Central memory CD8-positive, alpha-beta T cell (primary cell): ENCODE measurements around the gene ATF7IP.

ENCODE experiments used
- ATAC-seq: fragments of 150-1000 bp; cut with Tn5 transposase; replicated peaks from 2 replicates; pipeline ENCODE4 v1.10.0; 2022; ENCODE audit warnings: mild to moderate bottlenecking, moderate FRiP score, moderate number of reproducible peaks; ENCODE audit not compliant: poor library complexity, severe bottlenecking; ENCODE audit errors: extremely low read depth
- DNase-seq, 2 donors: peaks; one replicate each; pipeline ENCODE4 v3.0.0; 2021; ENCODE audit warnings: low spot score in 2 of 2
- H3K27ac Mint-ChIP-seq: one replicate; pipeline ENCODE4 v1.8.0; 2022; ENCODE audit warnings: low read depth, mild to moderate bottlenecking, moderate library complexity, mixed read lengths
- H3K27me3 Mint-ChIP-seq: one replicate; pipeline ENCODE4 v1.8.0; 2022; ENCODE audit warnings: mixed read lengths
- H3K36me3 Mint-ChIP-seq: one replicate; pipeline ENCODE4 v1.8.0; 2022; ENCODE audit warnings: mild to moderate bottlenecking, moderate library complexity, mixed read lengths; ENCODE audit not compliant: insufficient read depth
- H3K4me1 Mint-ChIP-seq: one replicate; pipeline ENCODE4 v1.8.0; 2022; ENCODE audit warnings: mixed read lengths
- H3K4me3 Mint-ChIP-seq: one replicate; pipeline ENCODE4 v1.8.0; 2022; ENCODE audit warnings: mild to moderate bottlenecking, moderate library complexity, mixed read lengths
- H3K9me3 Mint-ChIP-seq: one replicate; pipeline ENCODE4 v1.8.0; 2022; ENCODE audit warnings: mixed read lengths

Gene ATF7IP

DNA sequence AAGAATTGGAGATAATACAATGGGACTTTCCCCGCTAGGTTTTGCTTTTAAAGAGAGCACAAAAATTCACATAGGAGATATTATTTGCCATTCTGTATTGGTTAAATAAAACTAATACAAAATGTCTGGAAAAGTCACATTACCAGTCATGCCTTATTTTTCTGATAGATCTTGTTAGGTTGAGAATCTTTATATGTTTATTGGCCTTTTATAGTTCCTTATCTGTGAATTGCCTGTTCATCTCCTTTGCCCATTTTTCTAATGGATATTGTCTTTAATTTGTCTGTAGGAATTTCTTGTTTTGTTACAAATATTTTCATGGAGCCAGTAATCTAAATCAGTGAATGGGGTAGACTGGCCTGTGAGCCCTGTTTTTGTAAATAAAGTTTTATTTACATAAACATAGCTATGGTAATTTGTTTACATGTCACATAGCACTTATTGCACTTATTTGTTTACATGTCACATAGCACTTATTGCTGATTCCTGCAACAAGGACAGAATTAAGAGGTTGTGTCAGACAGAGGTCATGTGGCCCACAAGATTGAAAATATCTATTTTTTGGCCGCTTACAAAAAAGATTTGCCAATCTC lies 65.0 kb downstream of the ATF7IP start:
- H3K36me3 Mint-ChIP-seq: peaks cover 38% of the 10 kb centered on the region
- H3K27me3 Mint-ChIP-seq: no peaks in the 10 kb centered on the region
- peaks cover 62% of the 10 kb centered on the region for H3K4me1 Mint-ChIP-seq
- no peak for DNase-seq
- H3K9me3 Mint-ChIP-seq: peaks cover 6% of the 10 kb centered on the region
- peak overlapping the region; percentile 15 for H3K4me3 Mint-ChIP-seq
- peak overlapping the region; percentile 70 for H3K27ac Mint-ChIP-seq
- ATAC-seq: no peak

DNA sequence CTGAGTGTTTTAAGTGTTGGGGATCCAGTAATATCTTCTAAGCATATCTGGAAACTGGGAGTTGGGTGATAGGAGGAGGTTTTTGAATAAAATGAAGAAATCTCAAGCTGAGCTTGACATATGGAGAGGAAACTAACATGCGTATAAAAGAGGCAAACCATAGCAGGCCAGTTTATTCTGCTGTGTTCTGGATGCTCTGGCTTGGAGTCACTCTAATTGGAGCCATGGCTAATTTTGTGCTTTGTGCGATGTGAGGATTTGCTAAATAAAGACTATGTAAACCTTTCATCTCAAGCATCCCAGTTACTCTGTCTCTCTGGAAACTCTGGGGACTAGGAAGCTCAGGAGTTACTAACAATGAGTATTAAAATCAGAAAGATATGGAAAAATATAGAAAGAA lies 66.5 kb downstream of the ATF7IP start:
- no peaks in the 10 kb centered on the region for H3K27me3 Mint-ChIP-seq
- peak overlapping the region; percentile 77 for H3K27ac Mint-ChIP-seq
- peaks cover 6% of the 10 kb centered on the region for H3K9me3 Mint-ChIP-seq
- H3K4me3 Mint-ChIP-seq: peak overlapping the region; percentile 33
- peaks cover 56% of the 10 kb centered on the region for H3K4me1 Mint-ChIP-seq
- DNase-seq: no peak
- H3K36me3 Mint-ChIP-seq: peaks cover 43% of the 10 kb centered on the region
- ATAC-seq: no peak

DNA sequence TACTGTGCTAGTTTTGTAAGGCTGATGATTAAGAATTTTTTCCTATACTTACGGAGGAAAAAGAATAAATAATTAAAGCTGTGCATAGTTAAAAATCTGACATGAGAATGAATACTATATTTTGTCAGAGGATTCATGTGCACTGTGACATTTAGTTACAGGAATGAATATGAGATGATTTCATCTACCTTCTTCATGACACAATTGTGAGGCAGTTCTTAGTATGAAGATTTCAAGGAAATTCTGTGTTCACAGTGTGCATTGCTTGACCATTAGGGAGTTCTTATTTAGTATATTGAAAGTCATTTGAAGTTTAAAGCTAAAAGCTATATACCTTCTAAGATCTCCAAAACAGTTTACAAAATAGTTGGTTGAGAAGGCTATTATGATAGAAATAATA lies 70.1 kb downstream of the ATF7IP start:
- no peak for DNase-seq
- Mint-ChIP-seq H3K4me3 (no peak overlapping the region), H3K4me1 (peaks cover 35% of the 10 kb centered on the region), H3K27ac (peak overlapping the region; percentile 35), H3K9me3 (no peaks in the 10 kb centered on the region), H3K27me3 (no peaks in the 10 kb centered on the region), H3K36me3 (peaks cover 59% of the 10 kb centered on the region)
- ATAC-seq: no peak

DNA sequence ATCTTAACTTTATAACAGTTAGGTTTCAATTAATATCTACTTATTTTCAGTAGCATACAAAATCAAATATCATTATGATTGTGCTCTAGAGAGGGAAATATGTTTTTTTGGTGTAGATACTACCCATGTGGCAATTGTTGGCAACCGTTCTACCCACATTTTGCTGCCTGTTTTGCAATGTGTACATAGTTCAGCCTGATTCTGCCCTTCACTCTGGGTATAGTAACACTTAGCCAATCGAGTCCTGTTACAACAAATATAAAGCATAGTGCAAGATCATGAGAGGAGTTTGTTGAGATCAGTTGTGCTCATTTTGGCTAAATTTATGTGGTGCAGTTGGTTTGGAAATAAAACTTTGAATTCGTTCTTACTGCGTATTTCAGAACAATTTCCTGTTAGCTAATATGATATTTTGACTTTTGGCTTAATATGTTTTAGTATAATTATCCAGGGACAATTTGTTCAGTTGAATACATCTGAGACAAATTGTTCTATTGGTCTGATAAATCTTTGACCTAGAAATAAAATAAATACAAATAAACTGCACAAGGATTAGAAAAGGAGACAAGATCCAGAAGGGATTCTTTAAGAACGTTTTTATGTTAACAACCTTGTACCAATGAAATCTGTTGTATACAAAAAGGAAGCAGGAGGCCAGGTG lies 76.9 kb downstream of the ATF7IP start:
- Mint-ChIP-seq H3K4me1 (peaks cover 39% of the 10 kb centered on the region), H3K27me3 (no peaks in the 10 kb centered on the region), H3K36me3 (peaks cover 77% of the 10 kb centered on the region), H3K27ac (peak overlapping the region; percentile 78), H3K4me3 (no peak overlapping the region), H3K9me3 (no peaks in the 10 kb centered on the region)
- ATAC-seq (no peak), DNase-seq (no peak)

DNA sequence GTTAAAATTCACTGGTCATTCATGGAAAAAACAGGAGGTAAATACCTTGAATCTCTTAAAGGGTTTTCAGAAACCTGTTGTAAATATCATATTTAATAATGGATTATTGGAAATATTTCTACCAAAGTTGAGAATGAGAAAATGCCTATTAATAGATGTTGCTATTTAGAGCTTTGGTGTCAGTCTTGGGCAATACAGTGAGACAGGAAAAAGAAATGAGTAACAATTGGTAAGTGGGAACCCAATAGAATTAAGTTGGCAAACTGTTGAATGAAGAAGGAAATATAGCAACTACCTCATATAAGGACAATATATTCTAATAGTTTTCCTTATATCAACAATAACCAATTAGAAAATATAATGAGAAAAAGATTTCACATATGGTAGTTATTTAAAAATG lies 78.0 kb downstream of the ATF7IP start:
- Mint-ChIP-seq H3K27ac (peak overlapping the region; percentile 8), H3K4me1 (peaks cover 51% of the 10 kb centered on the region), H3K36me3 (peaks cover 78% of the 10 kb centered on the region), H3K27me3 (no peaks in the 10 kb centered on the region), H3K9me3 (no peaks in the 10 kb centered on the region), H3K4me3 (no peak overlapping the region)
- DNase-seq (no peak), ATAC-seq (no peak)

DNA sequence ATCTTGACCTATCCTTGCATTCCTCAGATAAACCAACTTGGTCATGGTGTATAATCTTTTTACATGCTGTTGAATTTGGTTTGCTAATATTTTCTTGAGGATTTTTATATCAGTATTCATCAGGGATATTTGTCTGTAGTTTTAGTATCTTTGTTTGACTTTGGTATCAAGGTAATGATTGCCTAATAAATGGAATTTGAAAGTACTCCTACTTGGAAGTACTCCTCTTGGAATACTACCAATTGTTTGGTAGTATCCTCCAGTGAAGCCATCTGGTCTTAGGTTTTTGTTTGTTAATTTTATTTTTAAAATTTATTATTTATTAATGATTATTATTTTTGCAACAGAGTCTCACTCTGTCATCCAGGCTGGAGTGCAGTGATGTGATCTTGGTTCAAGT lies 85.0 kb downstream of the ATF7IP start:
- H3K9me3 Mint-ChIP-seq: no peaks in the 10 kb centered on the region
- H3K27ac Mint-ChIP-seq: no peak overlapping the region
- peaks cover 84% of the 10 kb centered on the region for H3K36me3 Mint-ChIP-seq
- no peaks in the 10 kb centered on the region for H3K27me3 Mint-ChIP-seq
- peaks cover 75% of the 10 kb centered on the region for H3K4me1 Mint-ChIP-seq
- DNase-seq: no peak
- ATAC-seq: no peak
- peak overlapping the region; percentile 54 for H3K4me3 Mint-ChIP-seq

DNA sequence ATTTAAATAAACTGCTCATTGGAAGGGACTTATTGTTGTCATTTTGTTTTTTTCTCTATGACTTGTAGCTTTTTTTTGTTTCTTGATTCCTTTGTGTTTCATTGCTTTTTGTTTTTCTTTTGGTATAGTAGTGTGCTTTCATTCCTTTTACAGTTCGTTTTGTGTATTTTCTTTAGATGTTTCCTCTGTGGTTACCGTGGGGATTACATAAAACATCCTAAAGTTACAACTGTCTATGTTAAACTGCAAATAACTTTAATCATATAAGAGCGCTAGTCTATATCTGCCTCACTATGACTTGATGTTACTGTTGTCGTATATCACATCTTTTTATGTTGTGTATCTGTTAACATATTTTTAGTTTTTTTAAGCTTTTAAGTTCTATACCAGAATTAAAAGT lies 86.9 kb downstream of the ATF7IP start:
- Mint-ChIP-seq H3K27ac (peak overlapping the region; percentile 77), H3K27me3 (no peaks in the 10 kb centered on the region), H3K4me1 (peaks cover 80% of the 10 kb centered on the region), H3K36me3 (peaks cover 82% of the 10 kb centered on the region), H3K4me3 (peak overlapping the region; percentile 54), H3K9me3 (no peaks in the 10 kb centered on the region)
- DNase-seq: no peak
- ATAC-seq: peak; percentile 42

DNA sequence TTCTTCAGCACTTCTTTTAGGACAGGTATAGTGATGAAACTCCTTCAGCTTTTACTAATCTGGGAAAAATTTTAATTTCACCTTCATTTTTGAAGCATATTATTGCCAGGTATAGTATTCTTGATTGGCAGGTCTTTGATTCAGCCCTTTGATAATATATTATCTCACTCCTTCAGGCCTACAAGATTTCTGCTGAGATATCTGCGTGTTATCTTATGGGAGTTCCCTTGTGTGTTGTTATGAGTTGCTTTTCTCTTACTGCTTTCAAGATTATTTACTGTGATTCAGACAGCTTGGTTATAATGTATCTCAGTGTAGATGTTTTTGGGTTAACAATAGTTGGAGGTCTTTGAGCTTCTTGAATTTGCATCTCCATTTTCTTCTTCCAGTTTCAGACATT lies 87.4 kb downstream of the ATF7IP start:
- Mint-ChIP-seq H3K36me3 (peaks cover 81% of the 10 kb centered on the region), H3K4me1 (peaks cover 75% of the 10 kb centered on the region), H3K27me3 (no peaks in the 10 kb centered on the region), H3K9me3 (no peaks in the 10 kb centered on the region), H3K4me3 (peak overlapping the region; percentile 62), H3K27ac (peak overlapping the region; percentile 92)
- ATAC-seq: no peak
- no peak for DNase-seq

DNA sequence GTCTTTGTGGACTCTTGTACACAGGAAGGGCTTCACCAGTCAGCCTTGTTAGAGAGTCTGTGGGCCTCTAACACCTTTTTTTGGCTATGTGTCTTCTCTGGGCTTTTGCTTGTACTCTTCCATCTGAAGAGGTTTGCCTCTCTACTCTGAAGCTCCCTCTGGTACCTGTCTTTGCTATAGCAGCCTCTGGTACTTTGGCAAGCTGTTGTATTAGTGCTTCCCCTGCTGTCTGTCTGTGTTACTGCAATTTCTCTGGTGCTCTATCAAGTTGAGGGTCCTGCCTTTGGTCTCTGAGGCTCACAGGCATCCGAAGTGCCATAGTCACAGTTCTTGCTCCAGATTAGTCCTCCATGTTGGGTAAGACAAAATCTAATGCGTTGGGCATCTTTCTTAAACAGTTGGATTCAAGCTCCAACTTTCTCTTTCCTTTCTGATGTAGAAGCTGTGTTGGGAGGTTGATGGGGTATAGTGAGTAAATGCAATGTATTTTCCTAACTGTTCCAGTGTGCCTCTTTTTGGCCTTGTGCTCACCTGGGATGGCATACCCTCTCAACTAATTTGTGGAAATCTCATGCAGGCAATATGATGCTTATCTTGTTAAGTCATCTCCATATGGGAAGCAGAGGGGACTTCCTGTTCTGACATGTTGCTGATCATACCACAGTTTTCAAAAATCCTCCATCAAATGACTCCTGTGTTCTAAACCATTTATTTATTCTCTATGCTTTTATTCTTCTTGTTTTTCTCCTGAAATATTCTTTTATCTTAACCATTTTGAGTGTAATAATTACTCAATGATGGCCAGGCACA lies 88.8 kb downstream of the ATF7IP start:
- Mint-ChIP-seq H3K4me1 (peaks cover 61% of the 10 kb centered on the region), H3K27ac (peak overlapping the region; percentile 92), H3K9me3 (no peaks in the 10 kb centered on the region), H3K36me3 (peaks cover 78% of the 10 kb centered on the region), H3K4me3 (peak overlapping the region; percentile 62), H3K27me3 (no peaks in the 10 kb centered on the region)
- peak in 1 of 2 donors; percentile 21 for DNase-seq
- peak; percentile 79 for ATAC-seq

DNA sequence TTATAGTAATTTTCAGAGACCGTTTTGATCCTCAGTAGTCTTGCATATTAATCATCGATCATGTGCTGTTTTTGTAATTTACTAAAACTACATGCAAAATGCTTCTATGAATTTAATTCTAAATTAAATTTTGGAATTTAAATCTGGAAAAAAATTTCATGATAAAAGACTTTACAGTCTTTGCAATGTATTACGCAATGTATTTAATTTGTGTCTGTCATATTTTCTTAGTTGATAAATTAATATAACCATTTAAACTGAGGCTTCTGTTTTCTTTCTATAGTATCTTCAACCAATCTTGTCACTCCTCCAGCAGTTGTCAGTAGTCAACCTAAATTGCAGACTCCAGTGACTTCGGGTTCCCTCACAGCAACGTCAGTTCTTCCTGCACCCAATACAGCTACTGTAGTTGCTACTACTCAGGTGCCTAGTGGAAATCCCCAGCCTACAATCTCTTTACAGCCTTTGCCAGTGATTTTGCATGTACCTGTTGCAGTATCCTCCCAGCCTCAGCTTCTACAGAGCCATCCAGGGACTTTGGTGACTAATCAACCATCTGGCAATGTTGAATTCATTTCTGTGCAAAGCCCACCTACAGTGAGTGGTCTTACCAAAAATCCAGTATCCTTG lies 94.8 kb downstream of the ATF7IP start:
- no peaks in the 10 kb centered on the region for H3K27me3 Mint-ChIP-seq
- H3K4me1 Mint-ChIP-seq: peaks cover 40% of the 10 kb centered on the region
- no peak for ATAC-seq
- H3K4me3 Mint-ChIP-seq: no peak overlapping the region
- H3K27ac Mint-ChIP-seq: no peak overlapping the region
- DNase-seq: no peak
- H3K36me3 Mint-ChIP-seq: peaks cover 61% of the 10 kb centered on the region
- H3K9me3 Mint-ChIP-seq: no peaks in the 10 kb centered on the region

DNA sequence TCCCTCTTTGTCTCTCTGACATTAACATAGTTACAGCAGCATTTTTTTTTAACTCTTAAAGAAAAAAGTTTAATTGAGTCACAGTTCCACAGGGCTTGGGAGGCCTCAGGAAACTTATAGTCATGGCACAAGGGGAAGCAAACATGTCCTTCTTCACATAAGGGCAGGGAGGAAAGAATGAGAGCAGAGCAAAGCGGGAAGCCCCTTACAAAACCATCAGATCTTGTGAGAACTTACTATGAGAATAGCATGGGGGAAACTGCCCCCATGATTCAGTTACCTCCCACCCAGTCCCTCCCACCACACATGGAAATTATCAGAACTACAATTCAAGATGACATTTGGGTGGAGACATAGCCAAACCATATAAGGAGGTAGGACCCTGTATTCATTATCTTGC lies 106.0 kb downstream of the ATF7IP start:
- DNase-seq (no peak), ATAC-seq (no peak)
- Mint-ChIP-seq H3K27me3 (no peaks in the 10 kb centered on the region), H3K4me1 (peaks cover 22% of the 10 kb centered on the region), H3K9me3 (peaks cover 13% of the 10 kb centered on the region), H3K4me3 (no peak overlapping the region), H3K36me3 (peaks cover 58% of the 10 kb centered on the region), H3K27ac (no peak overlapping the region)

DNA sequence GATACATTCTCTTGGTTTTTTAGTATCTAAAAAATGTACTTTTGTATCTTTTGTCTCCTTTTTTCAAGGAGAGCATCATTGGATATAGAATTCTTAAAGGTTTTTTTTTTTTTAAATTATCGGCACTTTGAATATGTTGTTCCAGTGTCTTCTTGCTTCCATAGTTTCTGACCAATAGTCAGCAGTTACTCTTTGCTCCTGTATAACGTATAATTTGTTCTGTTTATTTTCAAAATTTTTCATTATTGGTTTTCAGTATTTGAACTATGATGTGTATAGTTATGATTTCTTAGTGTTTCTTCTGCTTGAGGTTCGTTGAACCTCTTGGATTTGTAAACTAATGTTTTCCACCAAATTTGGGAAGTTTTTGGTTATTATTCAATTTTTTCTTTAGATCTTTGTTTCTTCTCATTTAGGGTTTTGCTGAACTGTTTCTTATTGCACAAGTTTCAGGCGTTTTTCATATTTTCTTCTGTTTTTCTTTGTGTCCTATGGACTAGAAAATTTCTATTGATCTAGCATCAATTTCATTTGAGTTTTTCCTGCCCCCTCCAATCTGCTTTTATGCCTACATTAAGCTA lies 108.3 kb downstream of the ATF7IP start:
- no peak for DNase-seq

More for the DNA sequence above, 108.3 kb downstream of the ATF7IP start:
- H3K9me3 Mint-ChIP-seq: peaks cover 13% of the 10 kb centered on the region
- peaks cover 54% of the 10 kb centered on the region for H3K36me3 Mint-ChIP-seq
- H3K4me1 Mint-ChIP-seq: peaks cover 15% of the 10 kb centered on the region
- no peaks in the 10 kb centered on the region for H3K27me3 Mint-ChIP-seq
- no peak for ATAC-seq
- H3K4me3 Mint-ChIP-seq: peak overlapping the region; percentile 31
- H3K27ac Mint-ChIP-seq: peak overlapping the region; percentile 19
